ENCODE results near the gene ATP2A1. TPM values are rescaled to one million over a fixed set of nuclear protein-coding genes. Genes with fewer than 3 reads are reported as not detected.
"Not testable (repeated sequence)": the region's sequence is repeated elsewhere in the genome, so short reads cannot be mapped to it uniquely, and the experiment has no call there.

The ATP2A1 gene
- total and polyA plus RNA-seq, 4 donors = 0.77 to 6.1 (median 1.8) TPM

- peaks cover 30% of the 10 kb centered on the region for H3K36me3 ChIP-seq (ENCODE audit: control insufficient read depth, insufficient read depth, low read length)
- no peaks in the 10 kb centered on the region for H3K27me3 ChIP-seq (ENCODE audit: control insufficient read depth, insufficient read depth, low read length)
- H3K4me3 ChIP-seq (ENCODE audit: low read depth, low read length) = peak overlapping the region; percentile 81
- peaks cover 25% of the 10 kb centered on the region for H3K4me1 ChIP-seq (ENCODE audit: control insufficient read depth, insufficient read depth, low read length)
- no peaks in the 10 kb centered on the region for H3K9me3 ChIP-seq (ENCODE audit: control insufficient read depth, insufficient read depth, low read length)
- no CpG with 5 or more reads among the region's 5 CpGs for WGBS (ENCODE audit: insufficient coverage)
- peak overlapping the region; percentile 91 for H3K27ac ChIP-seq (ENCODE audit: low read depth, low read length)
- DNase-seq (ENCODE audit: low read depth in 4 of 6, low spot score in 6 of 6) = no peak
Observed at GRCh38 chr16:28846933-28847273, 31.4 kb upstream of the ATP2A1 start.

GRCh38 chr16:28858421-28858820, 19.9 kb upstream of the ATP2A1 start:
- no peak overlapping the region for H3K4me3 ChIP-seq (ENCODE audit: low read depth, low read length)
- H3K4me1 ChIP-seq (ENCODE audit: control insufficient read depth, insufficient read depth, low read length) = peaks cover 10% of the 10 kb centered on the region
- 98% methylated on average over 6 of the region's 8 CpGs for WGBS (ENCODE audit: insufficient coverage)
- DNase-seq (ENCODE audit: low read depth in 4 of 6, low spot score in 6 of 6) = no peak
- no peak overlapping the region for H3K27ac ChIP-seq (ENCODE audit: low read depth, low read length)
- H3K27me3 ChIP-seq (ENCODE audit: control insufficient read depth, insufficient read depth, low read length) = no peaks in the 10 kb centered on the region
- no peaks in the 10 kb centered on the region for H3K36me3 ChIP-seq (ENCODE audit: control insufficient read depth, insufficient read depth, low read length)
- H3K9me3 ChIP-seq (ENCODE audit: control insufficient read depth, insufficient read depth, low read length) = no peaks in the 10 kb centered on the region

GRCh38 chr16:28859326-28859725, 19.0 kb upstream of the ATP2A1 start:
- H3K4me3 ChIP-seq (ENCODE audit: low read depth, low read length) = no peak overlapping the region
- no peaks in the 10 kb centered on the region for H3K27me3 ChIP-seq (ENCODE audit: control insufficient read depth, insufficient read depth, low read length)
- no peaks in the 10 kb centered on the region for H3K36me3 ChIP-seq (ENCODE audit: control insufficient read depth, insufficient read depth, low read length)
- H3K27ac ChIP-seq (ENCODE audit: low read depth, low read length) = no peak overlapping the region
- H3K4me1 ChIP-seq (ENCODE audit: control insufficient read depth, insufficient read depth, low read length) = peaks cover 13% of the 10 kb centered on the region
- DNase-seq (ENCODE audit: low read depth in 4 of 6, low spot score in 6 of 6) = no peak
- 86% methylated on average over 3 of the region's 4 CpGs for WGBS (ENCODE audit: insufficient coverage)
- H3K9me3 ChIP-seq (ENCODE audit: control insufficient read depth, insufficient read depth, low read length) = no peaks in the 10 kb centered on the region

GRCh38 chr16:28863929-28864793, 14.1 kb upstream of the ATP2A1 start:
- Histone ChIP-seq H3K36me3 (ENCODE audit: control insufficient read depth, insufficient read depth, low read length) (peaks cover 36% of the 10 kb centered on the region), H3K4me3 (ENCODE audit: low read depth, low read length) (peak overlapping the region; percentile 94), H3K9me3 (ENCODE audit: control insufficient read depth, insufficient read depth, low read length) (no peaks in the 10 kb centered on the region), H3K27me3 (ENCODE audit: control insufficient read depth, insufficient read depth, low read length) (no peaks in the 10 kb centered on the region), H3K27ac (ENCODE audit: low read depth, low read length) (peak overlapping the region; percentile 95), H3K4me1 (ENCODE audit: control insufficient read depth, insufficient read depth, low read length) (peaks cover 36% of the 10 kb centered on the region)
- peak in 2 of 6 donors; percentile 15 to 47 for DNase-seq (ENCODE audit: low read depth in 4 of 6, low spot score in 6 of 6)
- under 1% methylated on average over 26 of the region's 42 CpGs for WGBS (ENCODE audit: insufficient coverage)

- Histone ChIP-seq H3K4me1 (ENCODE audit: control insufficient read depth, insufficient read depth, low read length) (peaks cover 36% of the 10 kb centered on the region), H3K9me3 (ENCODE audit: control insufficient read depth, insufficient read depth, low read length) (no peaks in the 10 kb centered on the region), H3K27me3 (ENCODE audit: control insufficient read depth, insufficient read depth, low read length) (no peaks in the 10 kb centered on the region), H3K36me3 (ENCODE audit: control insufficient read depth, insufficient read depth, low read length) (peaks cover 46% of the 10 kb centered on the region), H3K27ac (ENCODE audit: low read depth, low read length) (no peak overlapping the region), H3K4me3 (ENCODE audit: low read depth, low read length) (no peak overlapping the region)
- DNase-seq (ENCODE audit: low read depth in 4 of 6, low spot score in 6 of 6) = no peak
- 91% methylated on average over 9 of the region's 12 CpGs for WGBS (ENCODE audit: insufficient coverage)
Observed at GRCh38 chr16:28865001-28865688, 13.1 kb upstream of the ATP2A1 start.

GRCh38 chr16:28865722-28866453, 12.4 kb upstream of the ATP2A1 start:
- DNase-seq (ENCODE audit: low read depth in 4 of 6, low spot score in 6 of 6) = no peak
- no peak overlapping the region for H3K4me3 ChIP-seq (ENCODE audit: low read depth, low read length)
- no peaks in the 10 kb centered on the region for H3K27me3 ChIP-seq (ENCODE audit: control insufficient read depth, insufficient read depth, low read length)
- H3K36me3 ChIP-seq (ENCODE audit: control insufficient read depth, insufficient read depth, low read length) = peaks cover 54% of the 10 kb centered on the region
- peaks cover 36% of the 10 kb centered on the region for H3K4me1 ChIP-seq (ENCODE audit: control insufficient read depth, insufficient read depth, low read length)
- H3K9me3 ChIP-seq (ENCODE audit: control insufficient read depth, insufficient read depth, low read length) = no peaks in the 10 kb centered on the region
- H3K27ac ChIP-seq (ENCODE audit: low read depth, low read length) = no peak overlapping the region
- WGBS (ENCODE audit: insufficient coverage) = 79% methylated on average over 27 of the region's 32 CpGs

- Histone ChIP-seq H3K9me3 (ENCODE audit: control insufficient read depth, insufficient read depth, low read length) (no peaks in the 10 kb centered on the region), H3K4me1 (ENCODE audit: control insufficient read depth, insufficient read depth, low read length) (peaks cover 36% of the 10 kb centered on the region), H3K4me3 (ENCODE audit: low read depth, low read length) (no peak overlapping the region), H3K27me3 (ENCODE audit: control insufficient read depth, insufficient read depth, low read length) (no peaks in the 10 kb centered on the region), H3K36me3 (ENCODE audit: control insufficient read depth, insufficient read depth, low read length) (peaks cover 59% of the 10 kb centered on the region), H3K27ac (ENCODE audit: low read depth, low read length) (no peak overlapping the region)
- 88% methylated on average over 17 of the region's 17 CpGs for WGBS (ENCODE audit: insufficient coverage)
- DNase-seq (ENCODE audit: low read depth in 4 of 6, low spot score in 6 of 6) = no peak
Observed at GRCh38 chr16:28866454-28866804, 11.9 kb upstream of the ATP2A1 start.

- Histone ChIP-seq H3K27ac (ENCODE audit: low read depth, low read length) (no peak overlapping the region), H3K4me1 (ENCODE audit: control insufficient read depth, insufficient read depth, low read length) (peaks cover 33% of the 10 kb centered on the region), H3K9me3 (ENCODE audit: control insufficient read depth, insufficient read depth, low read length) (no peaks in the 10 kb centered on the region), H3K36me3 (ENCODE audit: control insufficient read depth, insufficient read depth, low read length) (peaks cover 67% of the 10 kb centered on the region), H3K27me3 (ENCODE audit: control insufficient read depth, insufficient read depth, low read length) (no peaks in the 10 kb centered on the region), H3K4me3 (ENCODE audit: low read depth, low read length) (no peak overlapping the region)
- no peak for DNase-seq (ENCODE audit: low read depth in 4 of 6, low spot score in 6 of 6)
- WGBS (ENCODE audit: insufficient coverage) = 97% methylated on average over 5 of the region's 13 CpGs
Observed at GRCh38 chr16:28867241-28867640, 11.0 kb upstream of the ATP2A1 start.

GRCh38 chr16:28867646-28868045, 10.6 kb upstream of the ATP2A1 start:
- Histone ChIP-seq H3K36me3 (ENCODE audit: control insufficient read depth, insufficient read depth, low read length) (peaks cover 71% of the 10 kb centered on the region), H3K4me1 (ENCODE audit: control insufficient read depth, insufficient read depth, low read length) (peaks cover 29% of the 10 kb centered on the region)
- not testable (repeated sequence) for DNase-seq (ENCODE audit: low read depth in 4 of 6, low spot score in 6 of 6); H3K27ac ChIP-seq (ENCODE audit: low read depth, low read length); H3K9me3 ChIP-seq (ENCODE audit: control insufficient read depth, insufficient read depth, low read length); H3K27me3 ChIP-seq (ENCODE audit: control insufficient read depth, insufficient read depth, low read length); H3K4me3 ChIP-seq (ENCODE audit: low read depth, low read length)
- WGBS (ENCODE audit: insufficient coverage) = 97% methylated on average over 8 of the region's 9 CpGs
